Activated CD8-positive, alpha-beta T cell treated with anti-CD3 and anti-CD28 coated beads for 36 hours (primary cell): Measurements from ENCODE around the gene KRT35. TPM values are rescaled to one million over a fixed set of nuclear protein-coding genes. Genes with fewer than 3 reads are reported as not detected.

Experiments used
- ATAC-seq: fragments of 200-7000 bp; cut with Tn5 transposase; one replicate; pipeline ENCODE4 v1.10.0; 2021; ENCODE audit warnings: mild to moderate bottlenecking, moderate library complexity
- CTCF ChIA-PET: fragments of 350-600 bp; sonication (Branson Sonifier 250); formaldehyde crosslinking; loops from one replicate; lab custom pipeline; 2021; ENCODE audit warnings: antibody characterized with exemption; lab: Charles Lee
- POLR2A ChIA-PET: fragments of 350-600 bp; sonication (Branson Sonifier 250); formaldehyde crosslinking; loops from one replicate; lab custom pipeline; 2021; ENCODE audit warnings: antibody characterized with exemption; lab: Charles Lee
- DNase-seq: peaks from one replicate; pipeline ENCODE4 v3.0.0-alpha.2; 2020
- H3K27ac Mint-ChIP-seq: one replicate; pipeline ENCODE4 v1.8.0; 2021; ENCODE audit warnings: mild to moderate bottlenecking, mixed read lengths
- H3K27me3 Mint-ChIP-seq: one replicate; pipeline ENCODE4 v1.8.0; 2021; ENCODE audit warnings: mixed read lengths
- H3K36me3 Mint-ChIP-seq: one replicate; pipeline ENCODE4 v1.8.0; 2021; ENCODE audit warnings: low read depth, mixed read lengths
- H3K4me1 Mint-ChIP-seq: one replicate; pipeline ENCODE4 v1.8.0; 2021; ENCODE audit warnings: low read depth, mixed read lengths
- H3K4me3 Mint-ChIP-seq: one replicate; pipeline ENCODE4 v1.8.0; 2021; ENCODE audit warnings: mild to moderate bottlenecking, moderate library complexity, mixed read lengths
- H3K9me3 Mint-ChIP-seq: one replicate; pipeline ENCODE4 v1.8.0; 2021; ENCODE audit warnings: mixed read lengths
- CTCF ChIP-seq: fragments of 200-600 bp; IDR thresholded peaks from one replicate; pipeline ENCODE4 v1.8.0; 2022; ENCODE audit warnings: antibody characterized with exemption, mild to moderate bottlenecking
- intact Hi-C: fragments of 100-400 bp; cut with micrococcal nuclease; formaldehyde crosslinking; loops from one replicate; pipeline ENCODE4 v1.10.0; 2022
- total RNA-seq, 2 experiments: library from RNA; stranded (reverse); gene quantifications; one replicate each; pipeline ENCODE4 v1.2.3, GENCODE V29; 2021

Gene KRT35
- total RNA-seq, 2 experiments from 2014 or later = not detected

DNA sequence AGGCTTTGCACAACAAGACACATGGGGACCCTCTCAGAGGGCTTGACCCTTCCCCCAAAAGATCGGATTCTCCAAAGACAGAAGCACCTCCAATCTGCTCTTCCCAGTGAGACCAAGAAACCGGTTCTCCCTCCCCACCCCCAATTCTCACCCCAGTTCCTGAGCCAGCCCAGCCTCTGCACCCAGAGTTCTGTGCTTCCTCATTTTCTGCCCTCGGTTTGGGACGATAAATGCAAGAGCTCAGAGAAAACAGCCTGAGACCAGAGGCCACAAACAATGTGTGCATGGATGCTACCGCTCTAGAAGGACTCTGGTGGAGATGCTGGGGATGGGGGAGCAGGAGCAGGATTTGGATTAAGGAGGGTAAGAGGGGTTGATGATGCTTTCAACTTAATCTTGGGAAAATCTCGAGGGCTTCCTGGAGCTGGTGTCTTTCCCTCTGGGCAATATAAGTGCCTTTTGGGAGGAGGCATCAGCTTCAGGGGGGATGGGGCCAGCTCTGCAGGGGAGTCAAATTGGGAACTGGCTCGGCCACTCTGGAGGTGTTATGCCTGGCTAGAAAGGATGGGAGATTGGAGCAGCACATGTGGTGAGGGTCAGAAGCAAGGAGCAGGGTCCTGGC lies 31.7 kb upstream of the KRT35 start:
- intact Hi-C loops = no loop called here
- POLR2A ChIA-PET = no interaction called here
- CTCF ChIA-PET = interaction anchor here (0.8 to 1.2 kb wide), 3 partner anchors 36 to 137 kb away, joined by 3 read pairs; no protein-coding TSS in a partner anchor

GRCh38 chr17:41511716-41512115 lies 30.8 kb upstream of the KRT35 start:
- intact Hi-C loops = no loop called here
- H3K27ac Mint-ChIP-seq = no peak overlapping the region
- ChIA-PET POLR2A (no interaction called here), CTCF (interaction anchor here (0.8 kb wide), 1 partner anchor 138 kb away, joined by 3 read pairs; no protein-coding TSS in a partner anchor)
- H3K4me1 Mint-ChIP-seq = no peaks in the 10 kb centered on the region
- H3K4me3 Mint-ChIP-seq = no peak overlapping the region
- no peaks in the 10 kb centered on the region for H3K27me3 Mint-ChIP-seq
- H3K36me3 Mint-ChIP-seq = no peaks in the 10 kb centered on the region
- ATAC-seq (no peak), DNase-seq (no peak)
- TF ChIP-seq CTCF = no peak
- no peaks in the 10 kb centered on the region for H3K9me3 Mint-ChIP-seq

More for the DNA sequence above, 31.7 kb upstream of the KRT35 start:
- no peak for TF ChIP-seq CTCF
- ATAC-seq (no peak), DNase-seq (no peak)
- Mint-ChIP-seq H3K4me3 (no peak overlapping the region), H3K27me3 (no peaks in the 10 kb centered on the region), H3K9me3 (no peaks in the 10 kb centered on the region), H3K27ac (no peak overlapping the region), H3K4me1 (no peaks in the 10 kb centered on the region), H3K36me3 (no peaks in the 10 kb centered on the region)

GRCh38 chr17:41511116-41511515 lies 30.2 kb upstream of the KRT35 start:
- POLR2A ChIA-PET = no interaction called here
- intact Hi-C loops = no loop called here
- Mint-ChIP-seq H3K4me3 (no peak overlapping the region), H3K9me3 (no peaks in the 10 kb centered on the region), H3K36me3 (no peaks in the 10 kb centered on the region), H3K27ac (no peak overlapping the region), H3K4me1 (no peaks in the 10 kb centered on the region), H3K27me3 (no peaks in the 10 kb centered on the region)
- ATAC-seq (no peak), DNase-seq (no peak)
- TF ChIP-seq CTCF = no peak
- CTCF ChIA-PET = no interaction called here

GRCh38 chr17:41510251-41511065 lies 29.5 kb upstream of the KRT35 start:
- Mint-ChIP-seq H3K27ac (no peak overlapping the region), H3K27me3 (no peaks in the 10 kb centered on the region), H3K36me3 (no peaks in the 10 kb centered on the region), H3K9me3 (no peaks in the 10 kb centered on the region), H3K4me1 (no peaks in the 10 kb centered on the region), H3K4me3 (no peak overlapping the region)
- TF ChIP-seq CTCF = no peak
- ATAC-seq (no peak), DNase-seq (no peak)
- POLR2A ChIA-PET = interaction anchor here (0.9 kb wide), 1 partner anchor 9 kb away, joined by 3 read pairs; no protein-coding TSS in a partner anchor
- CTCF ChIA-PET = interaction anchor here (2.6 kb wide), 1 partner anchor 152 kb away, joined by 9 read pairs; no protein-coding TSS in a partner anchor
- intact Hi-C loops = no loop called here
